Measurements from ENCODE around the gene HPSE2. TPM values are rescaled to one million over a fixed set of nuclear protein-coding genes. Genes with fewer than 3 reads are reported as not detected.

HPSE2 gene
- total RNA-seq, 2 donors from 2014 or later, result 1.0 to 1.8 TPM

DNA sequence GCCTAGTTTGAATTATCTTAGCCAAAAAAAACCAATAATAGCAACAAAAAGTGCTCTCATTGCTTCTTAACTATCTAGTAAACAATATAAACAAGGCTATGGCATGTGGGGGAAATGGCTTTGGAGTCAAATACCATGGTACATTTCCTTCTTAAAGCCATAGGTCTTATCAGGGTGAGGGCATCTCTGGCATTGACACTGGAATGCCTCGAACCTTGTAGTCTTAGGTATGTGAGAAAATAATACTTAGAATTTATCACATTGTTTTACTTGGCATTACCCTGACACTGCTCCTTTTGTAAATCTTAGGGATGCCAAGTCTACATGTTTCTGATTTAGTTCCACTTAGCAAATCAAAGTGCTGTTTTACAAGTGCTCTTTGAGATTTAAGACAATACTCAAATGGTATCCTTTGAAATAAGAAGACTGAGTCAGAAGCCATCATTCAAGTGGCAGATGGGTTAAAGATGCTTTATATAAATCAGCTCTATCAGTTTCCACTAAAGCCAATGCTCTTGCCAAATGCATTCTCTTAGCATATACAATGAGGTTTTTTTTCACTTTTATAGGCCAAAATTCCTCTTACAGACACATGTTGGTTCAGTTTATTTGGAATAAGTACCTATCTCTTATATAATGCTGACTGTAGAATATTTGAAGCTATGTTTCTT, 155.2 kb downstream of the HPSE2 start:
- intact Hi-C loops (cut with DNase I), result no loop called here
- DNase-seq, result no peak
- H3K27ac ChIP-seq, result no peak overlapping the region
- TF ChIP-seq, protein P1, sequence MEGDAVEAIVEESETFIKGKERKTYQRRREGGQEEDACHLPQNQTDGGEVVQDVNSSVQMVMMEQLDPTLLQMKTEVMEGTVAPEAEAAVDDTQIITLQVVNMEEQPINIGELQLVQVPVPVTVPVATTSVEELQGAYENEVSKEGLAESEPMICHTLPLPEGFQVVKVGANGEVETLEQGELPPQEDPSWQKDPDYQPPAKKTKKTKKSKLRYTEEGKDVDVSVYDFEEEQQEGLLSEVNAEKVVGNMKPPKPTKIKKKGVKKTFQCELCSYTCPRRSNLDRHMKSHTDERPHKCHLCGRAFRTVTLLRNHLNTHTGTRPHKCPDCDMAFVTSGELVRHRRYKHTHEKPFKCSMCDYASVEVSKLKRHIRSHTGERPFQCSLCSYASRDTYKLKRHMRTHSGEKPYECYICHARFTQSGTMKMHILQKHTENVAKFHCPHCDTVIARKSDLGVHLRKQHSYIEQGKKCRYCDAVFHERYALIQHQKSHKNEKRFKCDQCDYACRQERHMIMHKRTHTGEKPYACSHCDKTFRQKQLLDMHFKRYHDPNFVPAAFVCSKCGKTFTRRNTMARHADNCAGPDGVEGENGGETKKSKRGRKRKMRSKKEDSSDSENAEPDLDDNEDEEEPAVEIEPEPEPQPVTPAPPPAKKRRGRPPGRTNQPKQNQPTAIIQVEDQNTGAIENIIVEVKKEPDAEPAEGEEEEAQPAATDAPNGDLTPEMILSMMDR (IDR thresholded peaks at IDR 0.05), result no peak
- no peaks in the 10 kb centered on the region for H3K36me3 ChIP-seq
- no peaks in the 10 kb centered on the region for H3K4me1 ChIP-seq
- no peaks in the 10 kb centered on the region for H3K9me3 ChIP-seq
- H3K9ac ChIP-seq (ENCODE audit: low read depth in 2 of 2, low read length in 2 of 2), result no peak overlapping the region
- H3K27me3 ChIP-seq, result no peaks in the 10 kb centered on the region
- no peak overlapping the region for H3K4me3 ChIP-seq

DNA sequence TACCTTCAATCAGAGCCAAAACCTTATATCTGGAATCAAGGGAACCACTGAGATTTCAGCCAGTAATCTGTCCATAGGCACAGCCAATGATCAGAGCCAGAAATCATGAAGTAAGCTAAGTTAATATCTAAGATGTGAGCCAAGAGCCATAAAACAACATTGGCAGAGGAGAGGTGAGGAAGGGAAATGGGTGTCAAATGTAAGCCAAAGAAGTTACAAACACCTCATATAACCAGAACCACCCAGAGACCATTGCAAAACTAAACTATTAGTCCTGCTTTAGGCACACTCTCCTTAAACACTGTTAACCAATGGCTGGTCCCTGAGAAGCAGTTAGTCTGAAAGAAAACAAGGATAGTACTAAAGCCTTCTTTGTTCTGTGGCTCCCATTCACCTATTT, 173.1 kb downstream of the HPSE2 start:
- Histone ChIP-seq H3K27ac (no peak overlapping the region), H3K4me1 (no peaks in the 10 kb centered on the region)
- intact Hi-C loops (cut with DNase I), result no loop called here

DNA sequence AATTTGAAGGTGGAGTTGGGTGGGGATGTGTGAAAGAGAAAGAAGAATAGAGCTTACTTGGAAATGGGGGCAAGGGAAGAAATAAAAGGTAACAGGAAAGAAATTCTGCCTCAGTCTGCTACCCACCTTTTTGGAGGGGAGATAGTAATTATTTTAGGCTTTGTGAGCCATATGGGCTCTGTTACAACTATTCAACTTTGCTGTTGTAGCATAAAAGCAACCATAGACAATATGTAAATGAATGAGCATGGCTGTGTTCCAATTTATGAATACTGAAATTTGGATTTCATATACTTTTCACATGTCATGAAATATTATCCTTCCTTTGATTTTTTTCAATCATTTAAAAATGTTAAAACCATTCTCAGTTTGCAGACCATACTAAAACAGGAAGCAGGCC, 176.9 kb downstream of the HPSE2 start:
- TF ChIP-seq, protein P1 (IDR thresholded peaks at IDR 0.05), result no peak
- intact Hi-C loops (cut with DNase I), result no loop called here
- Histone ChIP-seq H3K36me3 (no peaks in the 10 kb centered on the region), H3K4me3 (no peak overlapping the region), H3K9me3 (no peaks in the 10 kb centered on the region), H3K27ac (no peak overlapping the region), H3K4me1 (no peaks in the 10 kb centered on the region), H3K27me3 (no peaks in the 10 kb centered on the region), H3K9ac (ENCODE audit: low read depth in 2 of 2, low read length in 2 of 2) (no peak overlapping the region)
- DNase-seq, result no peak

More for the DNA sequence above, 173.1 kb downstream of the HPSE2 start:
- DNase-seq, result no peak
- Histone ChIP-seq H3K27me3 (no peaks in the 10 kb centered on the region), H3K36me3 (no peaks in the 10 kb centered on the region), H3K4me3 (no peak overlapping the region), H3K9ac (ENCODE audit: low read depth in 2 of 2, low read length in 2 of 2) (no peak overlapping the region), H3K9me3 (no peaks in the 10 kb centered on the region)
- TF ChIP-seq, protein P1 (IDR thresholded peaks at IDR 0.05), result no peak

DNA sequence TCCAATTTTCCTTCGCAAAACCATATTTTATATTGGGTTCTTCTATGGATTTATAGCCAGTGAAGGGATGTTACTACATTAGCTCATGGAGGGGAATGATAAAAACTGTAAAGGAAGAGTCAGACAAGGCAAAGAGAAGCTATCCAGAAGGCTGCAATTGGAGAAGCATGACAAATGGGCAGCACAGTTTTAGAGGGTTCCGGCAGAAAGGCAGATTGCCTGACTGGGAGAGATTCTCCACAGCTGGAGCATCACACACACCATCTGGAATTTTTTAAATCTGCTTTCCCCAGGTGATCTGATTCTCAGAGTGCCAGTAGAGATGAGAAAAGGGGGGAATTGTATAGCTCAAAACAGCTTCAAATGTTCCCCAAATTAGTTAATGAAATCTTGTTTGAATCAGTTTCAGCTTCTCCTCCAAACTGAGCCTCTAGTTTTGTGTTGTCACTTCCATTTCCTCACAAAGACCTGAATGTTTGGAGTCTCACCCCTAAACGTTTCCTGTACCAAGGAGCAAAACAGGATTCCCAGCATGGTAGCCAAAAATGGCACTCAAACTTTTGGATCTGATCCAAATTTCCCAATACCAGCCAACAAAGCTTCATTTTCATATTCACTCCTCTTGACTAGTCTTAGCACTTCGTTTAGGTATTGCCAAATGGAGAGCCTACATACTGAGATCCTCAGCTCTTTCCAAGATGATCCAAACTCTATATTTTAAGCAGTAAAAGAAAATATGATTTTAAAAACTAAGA, 177.5 kb downstream of the HPSE2 start:
- Histone ChIP-seq H3K27me3 (no peaks in the 10 kb centered on the region), H3K9ac (ENCODE audit: low read depth in 2 of 2, low read length in 2 of 2) (no peak overlapping the region), H3K4me1 (no peaks in the 10 kb centered on the region), H3K9me3 (no peaks in the 10 kb centered on the region), H3K4me3 (no peak overlapping the region), H3K27ac (no peak overlapping the region), H3K36me3 (no peaks in the 10 kb centered on the region)
- TF ChIP-seq, protein P1 (IDR thresholded peaks at IDR 0.05), result no peak
- no peak for DNase-seq
- intact Hi-C loops (cut with DNase I), result no loop called here

DNA sequence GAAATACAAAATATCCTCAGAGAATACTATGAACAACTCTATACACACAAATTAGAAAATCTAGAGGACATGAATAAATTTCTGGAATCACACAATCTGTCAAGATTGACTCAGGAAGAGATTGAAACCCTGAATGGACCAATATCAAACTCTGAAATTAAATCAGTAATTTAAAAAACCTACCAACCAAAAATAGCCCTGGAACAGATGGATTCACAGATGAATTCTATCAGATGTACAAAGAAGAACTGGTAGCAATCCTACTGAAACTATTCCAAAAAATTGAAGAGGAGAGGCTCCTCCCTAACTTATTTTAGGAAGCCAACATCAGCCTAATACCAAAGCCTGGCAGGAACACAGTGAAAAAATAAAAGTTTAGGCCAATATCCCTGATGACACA, 190.0 kb downstream of the HPSE2 start:
- Histone ChIP-seq H3K27ac (no peak overlapping the region), H3K9me3 (no peaks in the 10 kb centered on the region), H3K4me3 (no peak overlapping the region), H3K9ac (ENCODE audit: low read depth in 2 of 2, low read length in 2 of 2) (no peak overlapping the region), H3K27me3 (no peaks in the 10 kb centered on the region), H3K36me3 (no peaks in the 10 kb centered on the region), H3K4me1 (no peaks in the 10 kb centered on the region)
- TF ChIP-seq, protein P1 (IDR thresholded peaks at IDR 0.05), result no peak
- no peak for DNase-seq
- intact Hi-C loops (cut with DNase I), result no loop called here

Data from colonic mucosa (tissue), 4 donors.